Sigmoid colon (tissue), 7 donors: ENCODE measurements around the gene C6orf89. TPM values are rescaled to one million over a fixed set of nuclear protein-coding genes. Genes with fewer than 3 reads are reported as not detected.

Source experiments
- DNase-seq: peaks from one replicate; pipeline ENCODE4 v3.0.0-alpha.2; 2019
- H3K27ac ChIP-seq, 4 donors: fragments of 200-600 bp; sonication (generic); one replicate each; pipeline ENCODE4 v1.5.1; 2016 to 2019; ENCODE audit warnings: mild to moderate bottlenecking in 1 of 4
- H3K27me3 ChIP-seq, 3 donors: fragments of 200-600 bp; sonication (generic); one replicate each; pipeline ENCODE4 v1.5.1; 2019; ENCODE audit warnings: mild to moderate bottlenecking in 1 of 3
- H3K36me3 ChIP-seq, 4 donors: fragments of 200-600 bp; sonication (generic); one replicate each; pipeline ENCODE4 v1.5.1; 2016 to 2019
- H3K4me1 ChIP-seq, 4 donors: fragments of 200-600 bp; sonication (generic); one replicate each; pipeline ENCODE4 v1.5.1; 2017 to 2019
- H3K4me3 ChIP-seq, 4 donors: fragments of 200-600 bp; sonication (generic); one replicate each; pipeline ENCODE4 v1.5.1; 2017 to 2019; ENCODE audit warnings: mild to moderate bottlenecking in 2 of 4, moderate library complexity in 1 of 4
- H3K9me3 ChIP-seq, 4 donors: fragments of 200-600 bp in 3 of 4; sonication (generic) in 3 of 4; one replicate each; pipeline versions ENCODE4 v1.5.1 to v1.6.1; 2013 to 2019
- CTCF ChIP-seq, 4 experiments: fragments of 450-650 bp in 3 of 4; fragments of 200-600 bp in 1 of 4; IDR thresholded peaks; one replicate each; pipeline ENCODE4 v1.5.1; 2016 to 2019; ENCODE audit warnings: antibody characterized with exemption in 4 of 4, mild to moderate bottlenecking in 3 of 4, moderate library complexity in 2 of 4
- EP300 ChIP-seq, 4 donors: sonication (generic); formaldehyde crosslinking; IDR thresholded peaks; one replicate each; pipeline ENCODE4 v1.6.1; 2017; ENCODE audit warnings: antibody characterized with exemption in 4 of 4
- POLR2A ChIP-seq, 2 donors: fragments of 450-650 bp; IDR thresholded peaks; one replicate each; pipeline ENCODE4 v1.6.1; 2016; ENCODE audit warnings: antibody characterized with exemption in 2 of 2, mild to moderate bottlenecking in 2 of 2, moderate library complexity in 2 of 2
- POLR2AphosphoS5 ChIP-seq, 4 donors: sonication (generic); formaldehyde crosslinking; IDR thresholded peaks; one replicate each; pipeline ENCODE4 v1.6.1; 2017; ENCODE audit warnings: antibody characterized with exemption in 4 of 4
- WGBS, 2 donors: extraction: QIAGEN DNeasy Blood & Tissue Kit; methylation state at CpG; one replicate each; pipeline ENCODE4 v1.1.7; 2013; 5-methylcytosine and 5-hydroxymethylcytosine counted together
- intact Hi-C: fragments of 100-400 bp; cut with DNase I; formaldehyde crosslinking; loops from one replicate; pipeline ENCODE4 v1.15.1; 2023
- polyA plus RNA-seq, 3 donors: library from polyadenylated mRNA; stranded (reverse); fragments of 200-250 nt; gene quantifications; one replicate each; pipeline ENCODE4 v1.2.3, GENCODE V29; 2013
- total RNA-seq, 4 donors: library from RNA; depleted of rRNA; stranded (reverse); fragments of >200 nt; gene quantifications; one replicate each; pipeline ENCODE4 v1.1.0, GENCODE V29; 2016
- donor health status: healthy with polysubstance abuse.
- donor health status: Bipolar disorder and iron deficiency.
- donor health status: healthy.

The C6orf89 gene
- total and polyA plus RNA-seq, 7 donors = 5.5 to 51.4 (median 37.3) TPM

GRCh38 chr6:36857325-36857724 lies 28.4 kb upstream of the C6orf89 start:
- TF ChIP-seq EP300 (IDR thresholded peaks at IDR 0.05) = no peak
- TF ChIP-seq POLR2A (IDR thresholded peaks at IDR 0.05) = no peak
- no peak for TF ChIP-seq CTCF (IDR thresholded peaks at IDR 0.05)
- no peak for TF ChIP-seq POLR2AphosphoS5 (IDR thresholded peaks at IDR 0.05)
- H3K27ac ChIP-seq = peak overlapping the region in 1 of 4 donors; percentile 15

GRCh38 chr6:36858407-36858981 lies 27.3 kb upstream of the C6orf89 start:
- TF ChIP-seq CTCF (IDR thresholded peaks at IDR 0.05) (no peak), POLR2A (IDR thresholded peaks at IDR 0.05) (no peak), POLR2AphosphoS5 (IDR thresholded peaks at IDR 0.05) (peak in 3 of 4 donors; percentile 22 to 31 (median 30))
- intact Hi-C loops = loop anchor here (10.0 kb wide), 1 partner anchor 234 kb away; no protein-coding TSS in a partner anchor
- DNase-seq = peak; percentile 90
- Histone ChIP-seq H3K9me3 (no peaks in the 10 kb centered on the region), H3K4me1 (peaks cover 0 to 25% (median 10%) of the 10 kb centered on the region in 4 donors), H3K27ac (peak overlapping the region; percentile 36 to 64 (median 52)), H3K36me3 (peaks cover 0 to 21% (median 0%) of the 10 kb centered on the region in 4 donors), H3K4me3 (peak overlapping the region in 3 of 4 donors; percentile 4 to 30 (median 16)), H3K27me3 (no peaks in the 10 kb centered on the region)
- WGBS, 2 donors = 81 to 89% methylated on average over 6 of the region's 6 CpGs

More at GRCh38 chr6:36857325-36857724, 28.4 kb upstream of the C6orf89 start:
- DNase-seq = no peak
- peaks cover 0 to 10% (median 0%) of the 10 kb centered on the region in 4 donors for H3K36me3 ChIP-seq
- no peak overlapping the region for H3K4me3 ChIP-seq
- no peaks in the 10 kb centered on the region for H3K9me3 ChIP-seq
- H3K27me3 ChIP-seq = no peaks in the 10 kb centered on the region
- 97 to 98% methylated on average over 4 of the region's 4 CpGs for WGBS, 2 donors
- H3K4me1 ChIP-seq = peaks cover 0 to 37% (median 14%) of the 10 kb centered on the region in 4 donors
- intact Hi-C loops = loop anchor here (10.0 kb wide), 1 partner anchor 233 kb away; no protein-coding TSS in a partner anchor

GRCh38 chr6:36860126-36860525 lies 25.6 kb upstream of the C6orf89 start:
- TF ChIP-seq POLR2AphosphoS5 (IDR thresholded peaks at IDR 0.05) (no peak), POLR2A (IDR thresholded peaks at IDR 0.05) (no peak), CTCF (IDR thresholded peaks at IDR 0.05) (no peak), EP300 (IDR thresholded peaks at IDR 0.05) (no peak)

GRCh38 chr6:36862164-36862847 lies 23.4 kb upstream of the C6orf89 start:
- no peaks in the 10 kb centered on the region for H3K27me3 ChIP-seq
- H3K36me3 ChIP-seq = peaks cover 0 to 14% (median 3%) of the 10 kb centered on the region in 4 donors
- WGBS, 2 donors = 89 to 92% methylated on average over 8 of the region's 8 CpGs
- no peak for DNase-seq
- H3K9me3 ChIP-seq = no peaks in the 10 kb centered on the region
- intact Hi-C loops = no loop called here
- H3K4me3 ChIP-seq = no peak overlapping the region
- H3K4me1 ChIP-seq = peaks cover 0 to 13% (median 10%) of the 10 kb centered on the region in 4 donors
- TF ChIP-seq CTCF (IDR thresholded peaks at IDR 0.05) (no peak), EP300 (IDR thresholded peaks at IDR 0.05) (no peak), POLR2AphosphoS5 (IDR thresholded peaks at IDR 0.05) (no peak)
- no peak overlapping the region for H3K27ac ChIP-seq

More at GRCh38 chr6:36860126-36860525, 25.6 kb upstream of the C6orf89 start:
- Histone ChIP-seq H3K27me3 (no peaks in the 10 kb centered on the region), H3K4me3 (no peak overlapping the region), H3K36me3 (peaks cover 0 to 24% (median 3%) of the 10 kb centered on the region in 4 donors), H3K4me1 (peaks cover 0 to 20% (median 10%) of the 10 kb centered on the region in 4 donors), H3K27ac (no peak overlapping the region), H3K9me3 (no peaks in the 10 kb centered on the region)
- intact Hi-C loops = no loop called here
- 95% methylated on average over 7 of the region's 7 CpGs for WGBS, 2 donors
- DNase-seq = no peak
